GM15510 (cell line): ENCODE measurements around the gene LMBRD1.

Experiments
- POLR2A ChIP-seq: IDR thresholded peaks from 3 replicates; pipeline ENCODE4 v1.6.1; 2011; ENCODE audit warnings: borderline replicate concordance; ENCODE audit not compliant: insufficient read length; ENCODE audit errors: extremely low read depth

Gene LMBRD1

GRCh38 chr6:69796642-69797390 is at the start of gene LMBRD1:
Gene LMBRD1, minus strand, starts transcription at chr6:69797010. Its CDS starts 129 bp downstream, at chr6:69796881.
- TF ChIP-seq POLR2A, result peak; percentile 66

- TF ChIP-seq POLR2A, result no peak
Measured at GRCh38 chr6:69846312-69846711, 49.5 kb upstream of the LMBRD1 start.

- no peak for TF ChIP-seq POLR2A
Measured at GRCh38 chr6:69843189-69843588, 46.4 kb upstream of the LMBRD1 start.

GRCh38 chr6:69841862-69842261 is 45.1 kb upstream of the LMBRD1 start:
- no peak for TF ChIP-seq POLR2A

- TF ChIP-seq POLR2A, result no peak
Measured at GRCh38 chr6:69835414-69836179, 38.8 kb upstream of the LMBRD1 start.

GRCh38 chr6:69832558-69832957 is 35.7 kb upstream of the LMBRD1 start:
- TF ChIP-seq POLR2A, result no peak

- no peak for TF ChIP-seq POLR2A
Measured at GRCh38 chr6:69827276-69827893, 30.6 kb upstream of the LMBRD1 start.

- TF ChIP-seq POLR2A, result no peak
Measured at GRCh38 chr6:69825904-69826303, 29.1 kb upstream of the LMBRD1 start.

- no peak for TF ChIP-seq POLR2A
Measured at GRCh38 chr6:69820438-69820837, 23.6 kb upstream of the LMBRD1 start.

- no peak for TF ChIP-seq POLR2A
Measured at GRCh38 chr6:69820018-69820417, 23.2 kb upstream of the LMBRD1 start.

GRCh38 chr6:69819138-69819537 is 22.3 kb upstream of the LMBRD1 start:
- no peak for TF ChIP-seq POLR2A

GRCh38 chr6:69818223-69818930 is 21.6 kb upstream of the LMBRD1 start:
- no peak for TF ChIP-seq POLR2A

GRCh38 chr6:69817358-69817757 is 20.5 kb upstream of the LMBRD1 start:
- no peak for TF ChIP-seq POLR2A

- no peak for TF ChIP-seq POLR2A
Measured at GRCh38 chr6:69816569-69816968, 19.8 kb upstream of the LMBRD1 start.

- no peak for TF ChIP-seq POLR2A
Measured at GRCh38 chr6:69816026-69816425, 19.2 kb upstream of the LMBRD1 start.

GRCh38 chr6:69813508-69813907 is 16.7 kb upstream of the LMBRD1 start:
- no peak for TF ChIP-seq POLR2A
